HG03159 (cell line): ENCODE measurements around the gene NKAP.
A peak's percentile ranks its signal among the peaks of the same experiment; 100 is the strongest.
"Not testable (repeated sequence)": the region's sequence is repeated elsewhere in the genome, so short reads cannot be mapped to it uniquely, and the experiment has no call there.

Experiments used
- ATAC-seq: cut with Tn5 transposase; IDR thresholded peaks from one replicate; pipeline ENCODE4 v1.9.1; 2021; ENCODE audit warnings: mild to moderate bottlenecking, moderate library complexity; ENCODE audit not compliant: unreplicated experiment

NKAP gene

GRCh38 chrX:119943185-119943988, at the start of gene NKAP:
NKAP (minus strand) TSS chrX:119943751; CDS start chrX:119943605, 146 bp downstream.
- peak; percentile 79 for ATAC-seq

GRCh38 chrX:119991005-119991787, 47.6 kb upstream of the NKAP start:
- no peak for ATAC-seq

GRCh38 chrX:119990556-119991004, 47.0 kb upstream of the NKAP start:
- ATAC-seq, result no peak

- ATAC-seq, result no peak
Measured at GRCh38 chrX:119989905-119990555, 46.5 kb upstream of the NKAP start.

GRCh38 chrX:119986203-119986602, 42.7 kb upstream of the NKAP start:
- ATAC-seq, result no peak

- no peak for ATAC-seq
Measured at GRCh38 chrX:119984652-119985051, 41.1 kb upstream of the NKAP start.

GRCh38 chrX:119983494-119983893, 39.9 kb upstream of the NKAP start:
- no peak for ATAC-seq

GRCh38 chrX:119982145-119982544, 38.6 kb upstream of the NKAP start:
- ATAC-seq, result no peak

- ATAC-seq, result no peak
Measured at GRCh38 chrX:119981286-119982070, 37.9 kb upstream of the NKAP start.

GRCh38 chrX:119977172-119977571, 33.6 kb upstream of the NKAP start:
- not testable (repeated sequence) for ATAC-seq

GRCh38 chrX:119971184-119971583, 27.6 kb upstream of the NKAP start:
- no peak for ATAC-seq

GRCh38 chrX:119970574-119970973, 27.0 kb upstream of the NKAP start:
- ATAC-seq, result no peak

- not testable (repeated sequence) for ATAC-seq
Measured at GRCh38 chrX:119966837-119967236, 23.3 kb upstream of the NKAP start.

GRCh38 chrX:119960625-119961024, 17.1 kb upstream of the NKAP start:
- no peak for ATAC-seq

GRCh38 chrX:119955807-119956570, 12.4 kb upstream of the NKAP start:
- ATAC-seq, result not testable (repeated sequence)

- no peak for ATAC-seq
Measured at GRCh38 chrX:119954374-119954773, 10.8 kb upstream of the NKAP start.

- no peak for ATAC-seq
Measured at GRCh38 chrX:119948381-119948780, 4.8 kb upstream of the NKAP start.

GRCh38 chrX:119945481-119945880, 1.9 kb upstream of the NKAP start:
- no peak for ATAC-seq

- peak; percentile 17 for ATAC-seq
Measured at GRCh38 chrX:119942831-119943184, 743 bp downstream of the NKAP start.
